ENCODE measurements around the gene PAPPA.

- TF ChIP-seq CTCF (IDR thresholded peaks at IDR 0.05; ENCODE audit: insufficient read depth, low read length, poor library complexity, severe bottlenecking) (no peak), EZH2phosphoT487 (conservative IDR thresholded peaks at IDR 0.05; ENCODE audit: low read length) (no peak)
These were observed 18.6 kb downstream of the PAPPA start for GRCh38 chr9:116172216-116172615.

Measured in SU-DHL-6 (cell line).